ENCODE results near the gene NKAIN1.
A peak's percentile ranks its signal among the peaks of the same experiment; 100 is the strongest.

The NKAIN1 gene

GRCh38 chr1:31193729-31194128 is 46.0 kb downstream of the NKAIN1 start:
- no peaks in the 10 kb centered on the region for H3K36me3 ChIP-seq (ENCODE audit: control insufficient read depth in 2 of 2, insufficient read depth in 1 of 2, low read length in 2 of 2)
- no peaks in the 10 kb centered on the region for H3K9me3 ChIP-seq (ENCODE audit: control insufficient read depth, insufficient read depth, low read depth, low read length)
- ChIA-PET POLR2A (interaction anchor here (0.6 to 1.2 kb wide), 2 partner anchors 27 to 196 kb away, joined by 4 to 6 read pairs; no protein-coding TSS in a partner anchor), CTCF (interaction anchor here (0.6 to 3.2 kb wide), 5 partner anchors 9 to 642 kb away, joined by 3 to 22 read pairs (median 3); no protein-coding TSS in a partner anchor)
- no peak overlapping the region for H3K27ac ChIP-seq (ENCODE audit: extremely low read depth, low read depth, low read length)
- TF ChIP-seq ZNF175 (tag by site-specific recombination; IDR thresholded peaks at IDR 0.05) (no peak), ZNF792 (tag by site-specific recombination; IDR thresholded peaks at IDR 0.05) (no peak), ZNF600 (tag by site-specific recombination; IDR thresholded peaks at IDR 0.05) (no peak), ZFHX2 (tag by site-specific recombination; conservative IDR thresholded peaks at IDR 0.05) (no peak), GLI4 (tag by site-specific recombination; IDR thresholded peaks at IDR 0.05) (no peak), ZBTB17 (tag by site-specific recombination; IDR thresholded peaks at IDR 0.05) (no peak), ZNF513 (tag by site-specific recombination; IDR thresholded peaks at IDR 0.05) (no peak), ZBTB11 (tag by site-specific recombination; conservative IDR thresholded peaks at IDR 0.05; ENCODE audit: low read depth) (no peak), ZFP41 (tag by site-specific recombination; IDR thresholded peaks at IDR 0.05; ENCODE audit: borderline replicate concordance) (no peak)
- no peak overlapping the region for H3K4me3 ChIP-seq (ENCODE audit: low read depth, low read length)
- no peaks in the 10 kb centered on the region for H3K4me1 ChIP-seq (ENCODE audit: control insufficient read depth, insufficient read depth, low read length)

DNA sequence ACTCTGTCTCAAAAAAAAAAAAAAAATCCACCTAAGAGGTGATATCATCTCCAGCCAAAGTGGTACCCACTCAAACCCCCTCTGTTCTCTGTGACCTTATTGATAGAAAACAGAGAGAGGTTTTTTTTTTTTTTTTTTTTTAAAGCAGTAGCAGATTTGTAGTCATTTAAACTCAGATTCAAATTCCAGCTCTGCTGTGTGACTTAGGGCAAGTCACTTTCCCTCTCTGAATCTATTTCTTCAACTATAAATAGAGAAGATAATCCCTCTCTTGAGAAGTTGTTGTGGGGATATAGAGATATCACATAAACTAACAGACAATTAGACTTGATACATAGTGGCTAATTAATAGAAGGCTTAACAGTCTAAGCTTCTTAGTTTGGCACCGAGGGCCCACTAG is 48.4 kb downstream of the NKAIN1 start:
- H3K4me1 ChIP-seq (ENCODE audit: control insufficient read depth, insufficient read depth, low read length): no peaks in the 10 kb centered on the region
- no peak overlapping the region for H3K4me3 ChIP-seq (ENCODE audit: low read depth, low read length)
- H3K36me3 ChIP-seq (ENCODE audit: control insufficient read depth in 2 of 2, insufficient read depth in 1 of 2, low read length in 2 of 2): no peaks in the 10 kb centered on the region
- TF ChIP-seq ZNF768 (tag by site-specific recombination; IDR thresholded peaks at IDR 0.05) (0 out of 2 replicates have a peak, but pooled peaks have one; percentile 69), ZNF791 (tag by site-specific recombination; IDR thresholded peaks at IDR 0.05) (no peak)
- ChIA-PET POLR2A (no interaction called here), CTCF (interaction anchor here (0.6 to 1.6 kb wide), 2 partner anchors 10 to 152 kb away, joined by 4 to 6 read pairs; no protein-coding TSS in a partner anchor)
- no peaks in the 10 kb centered on the region for H3K9me3 ChIP-seq (ENCODE audit: control insufficient read depth, insufficient read depth, low read depth, low read length)
- H3K27ac ChIP-seq (ENCODE audit: extremely low read depth, low read depth, low read length): no peak overlapping the region

DNA sequence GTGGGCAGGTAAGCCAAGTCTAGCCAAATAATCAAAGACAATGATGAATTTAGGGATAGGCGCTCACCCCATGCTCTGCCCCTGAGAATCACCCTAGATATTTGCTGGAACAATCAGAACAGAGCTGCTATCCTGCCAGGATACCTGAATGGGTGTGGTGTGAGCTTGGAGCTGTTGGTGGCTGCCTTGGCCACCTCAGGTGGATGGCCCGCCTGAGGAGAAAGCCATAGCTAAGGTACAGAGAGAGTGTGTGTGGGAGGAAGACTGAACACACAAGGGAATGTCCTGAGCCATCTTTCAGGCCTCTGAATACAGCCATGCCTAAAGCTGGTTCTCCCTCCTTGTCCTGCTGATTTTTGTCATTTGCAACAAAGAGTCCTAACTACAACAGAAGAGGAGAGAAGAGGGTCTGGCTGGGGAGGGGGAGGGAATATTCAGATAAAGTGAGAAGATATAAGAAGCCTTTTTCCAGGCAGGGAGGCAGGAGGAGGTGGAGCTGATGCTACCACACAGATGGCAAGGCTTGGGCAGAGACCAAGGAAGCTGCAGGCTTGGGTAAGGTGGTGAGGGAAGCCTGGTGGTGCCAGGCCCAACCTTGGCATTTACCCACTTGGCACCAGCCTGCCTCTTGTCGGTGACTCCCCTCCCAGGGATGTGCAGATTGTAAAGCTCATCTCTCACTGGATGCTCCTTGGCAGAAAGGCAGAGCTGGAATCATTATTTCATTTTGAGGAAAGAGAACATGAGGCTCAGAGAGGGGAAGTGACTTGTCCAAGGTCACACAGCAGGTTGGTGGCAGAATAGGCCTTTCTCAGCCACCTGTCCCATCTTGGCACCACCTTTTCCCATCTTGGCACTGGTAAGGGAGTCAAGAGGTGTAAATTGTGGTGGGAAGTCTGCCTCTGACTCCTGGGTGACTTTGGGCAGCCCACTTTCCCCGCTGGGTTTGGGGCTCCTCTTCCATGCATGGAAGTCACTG is 49.7 kb downstream of the NKAIN1 start:
- ChIA-PET CTCF (interaction anchor here (0.7 to 1.7 kb wide), 5 partner anchors 8 to 466 kb away, joined by 3 to 9 read pairs (median 4); no protein-coding TSS in a partner anchor), POLR2A (interaction anchor here (0.7 kb wide), 1 partner anchor 107 kb away, joined by 3 read pairs; the partner anchor contains the start of genes SNRNP40 and ZCCHC17)
- Histone ChIP-seq H3K9me3 (ENCODE audit: control insufficient read depth, insufficient read depth, low read depth, low read length) (no peaks in the 10 kb centered on the region), H3K4me1 (ENCODE audit: control insufficient read depth, insufficient read depth, low read length) (no peaks in the 10 kb centered on the region), H3K27ac (ENCODE audit: extremely low read depth, low read depth, low read length) (no peak overlapping the region), H3K36me3 (ENCODE audit: control insufficient read depth in 2 of 2, insufficient read depth in 1 of 2, low read length in 2 of 2) (no peaks in the 10 kb centered on the region), H3K4me3 (ENCODE audit: low read depth, low read length) (no peak overlapping the region)
- TF ChIP-seq EGR2 (tag by site-specific recombination; IDR thresholded peaks at IDR 0.05; ENCODE audit: low read depth) (0 out of 2 replicates have a peak, but pooled peaks have one; percentile 1), ZNF768 (tag by site-specific recombination; IDR thresholded peaks at IDR 0.05) (peak; percentile 53; the same call in 1 of the 2 replicates), ZNF514 (tag by site-specific recombination; IDR thresholded peaks at IDR 0.05) (no peak)

Measured in HEK293 (cell line).